Prostate gland (tissue), 2 donors: ENCODE data around the gene CUL7.

ENCODE experiments used
- CTCF ChIP-seq, 4 experiments: fragments of 200-600 bp in 2 of 4; fragments of 450-650 bp in 2 of 4; sonication (generic) in 2 of 4; IDR thresholded peaks; 1 replicate in 3 of 4; 2 replicates in 1 of 4; pipeline ENCODE4 v1.5.1; 2016 to 2019; ENCODE audit warnings: antibody characterized with exemption in 4 of 4, mild to moderate bottlenecking in 2 of 4, moderate library complexity in 2 of 4
- POLR2A ChIP-seq: fragments of 450-650 bp; IDR thresholded peaks from one replicate; pipeline ENCODE4 v1.6.1; 2016; ENCODE audit warnings: antibody characterized with exemption, mild to moderate bottlenecking
- POLR2AphosphoS5 ChIP-seq: sonication (generic); formaldehyde crosslinking; IDR thresholded peaks from one replicate; pipeline ENCODE4 v1.6.1; 2017; ENCODE audit warnings: antibody characterized with exemption

DNA sequence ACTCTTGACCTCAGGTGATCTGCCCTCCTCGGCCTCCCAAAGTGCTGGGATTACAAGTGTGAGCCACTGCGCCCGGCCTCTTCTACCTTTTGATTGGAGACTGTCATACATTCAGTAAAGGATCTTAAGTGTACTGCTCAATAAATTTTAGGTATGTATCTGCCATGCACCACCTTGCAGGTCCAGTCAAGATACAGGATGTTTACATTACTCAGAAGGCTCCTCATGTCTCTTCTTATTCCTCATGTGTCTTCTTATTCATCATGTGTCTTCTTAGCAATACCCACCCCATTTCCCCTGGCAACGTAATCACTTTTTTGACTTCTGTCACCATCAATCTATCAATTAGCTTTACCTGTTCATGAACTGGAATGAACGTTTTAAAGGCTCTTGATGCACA lies 47.8 kb downstream of the CUL7 start:
- TF ChIP-seq POLR2A (no peak), CTCF (IDR thresholded peaks at IDR 0.05) (no peak), POLR2AphosphoS5 (no peak)
